Lower lobe of right lung (tissue), 2 donors: Measurements from ENCODE around the gene FIBIN. TPM values are rescaled to one million over a fixed set of nuclear protein-coding genes. Genes with fewer than 3 reads are reported as not detected.
"Not testable (repeated sequence)": the region's sequence is repeated elsewhere in the genome, so short reads cannot be mapped to it uniquely, and the experiment has no call there.

Experiments
- ATAC-seq, 2 donors: fragments of 200-7000 bp; cut with Tn5 transposase; one replicate each; pipeline ENCODE4 v1.9.1; 2020 to 2022; ENCODE audit warnings: mild to moderate bottlenecking in 2 of 2, moderate library complexity in 2 of 2
- DNase-seq: peaks from one replicate; pipeline ENCODE4 v3.0.0-alpha.2; 2020
- H3K27ac ChIP-seq: fragments of 200-600 bp; one replicate; pipeline ENCODE4 v1.8.0; 2022
- H3K27me3 ChIP-seq: fragments of 200-600 bp; one replicate; pipeline ENCODE4 v1.8.0; 2022; ENCODE audit warnings: low read depth
- H3K36me3 ChIP-seq: fragments of 200-600 bp; one replicate; pipeline ENCODE4 v1.8.0; 2022; ENCODE audit warnings: mild to moderate bottlenecking
- H3K4me1 ChIP-seq: fragments of 200-600 bp; one replicate; pipeline ENCODE4 v1.8.0; 2022
- H3K4me3 ChIP-seq: fragments of 200-600 bp; one replicate; pipeline ENCODE4 v1.8.0; 2022; ENCODE audit warnings: mild to moderate bottlenecking
- H3K9me3 ChIP-seq: fragments of 200-600 bp; one replicate; pipeline ENCODE4 v1.8.0; 2022
- intact Hi-C: fragments of 100-400 bp; cut with DNase I; formaldehyde crosslinking; loops from one replicate; pipeline ENCODE4 v1.11.0; 2022
- total RNA-seq: library from RNA; stranded (reverse); fragmentation: NEBNext Ultra II Directional; extraction: Animal tissue kit (Norgen Biotek cat#: 25700); gene quantifications from one replicate; pipeline ENCODE4 v1.2.1, GENCODE V29; 2021
- TF ChIP-seq, protein P1 (sequence below): fragments of 200-600 bp; IDR thresholded peaks from one replicate; pipeline ENCODE4 v1.8.0; 2022; ENCODE audit warnings: antibody characterized with exemption, mild to moderate bottlenecking
- donor health status: DM: no; HTN: yes; CAD: no; lungs with severe emphysema.

Gene FIBIN
- total RNA-seq, 1 donor from 2014 or later, result 27.8 TPM

- no peak overlapping the region for H3K4me3 ChIP-seq
- intact Hi-C loops, result no loop called here
- TF ChIP-seq, protein P1, sequence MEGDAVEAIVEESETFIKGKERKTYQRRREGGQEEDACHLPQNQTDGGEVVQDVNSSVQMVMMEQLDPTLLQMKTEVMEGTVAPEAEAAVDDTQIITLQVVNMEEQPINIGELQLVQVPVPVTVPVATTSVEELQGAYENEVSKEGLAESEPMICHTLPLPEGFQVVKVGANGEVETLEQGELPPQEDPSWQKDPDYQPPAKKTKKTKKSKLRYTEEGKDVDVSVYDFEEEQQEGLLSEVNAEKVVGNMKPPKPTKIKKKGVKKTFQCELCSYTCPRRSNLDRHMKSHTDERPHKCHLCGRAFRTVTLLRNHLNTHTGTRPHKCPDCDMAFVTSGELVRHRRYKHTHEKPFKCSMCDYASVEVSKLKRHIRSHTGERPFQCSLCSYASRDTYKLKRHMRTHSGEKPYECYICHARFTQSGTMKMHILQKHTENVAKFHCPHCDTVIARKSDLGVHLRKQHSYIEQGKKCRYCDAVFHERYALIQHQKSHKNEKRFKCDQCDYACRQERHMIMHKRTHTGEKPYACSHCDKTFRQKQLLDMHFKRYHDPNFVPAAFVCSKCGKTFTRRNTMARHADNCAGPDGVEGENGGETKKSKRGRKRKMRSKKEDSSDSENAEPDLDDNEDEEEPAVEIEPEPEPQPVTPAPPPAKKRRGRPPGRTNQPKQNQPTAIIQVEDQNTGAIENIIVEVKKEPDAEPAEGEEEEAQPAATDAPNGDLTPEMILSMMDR, result no peak
Measured at GRCh38 chr11:26971961-26972360, 22.0 kb upstream of the FIBIN start.

DNA sequence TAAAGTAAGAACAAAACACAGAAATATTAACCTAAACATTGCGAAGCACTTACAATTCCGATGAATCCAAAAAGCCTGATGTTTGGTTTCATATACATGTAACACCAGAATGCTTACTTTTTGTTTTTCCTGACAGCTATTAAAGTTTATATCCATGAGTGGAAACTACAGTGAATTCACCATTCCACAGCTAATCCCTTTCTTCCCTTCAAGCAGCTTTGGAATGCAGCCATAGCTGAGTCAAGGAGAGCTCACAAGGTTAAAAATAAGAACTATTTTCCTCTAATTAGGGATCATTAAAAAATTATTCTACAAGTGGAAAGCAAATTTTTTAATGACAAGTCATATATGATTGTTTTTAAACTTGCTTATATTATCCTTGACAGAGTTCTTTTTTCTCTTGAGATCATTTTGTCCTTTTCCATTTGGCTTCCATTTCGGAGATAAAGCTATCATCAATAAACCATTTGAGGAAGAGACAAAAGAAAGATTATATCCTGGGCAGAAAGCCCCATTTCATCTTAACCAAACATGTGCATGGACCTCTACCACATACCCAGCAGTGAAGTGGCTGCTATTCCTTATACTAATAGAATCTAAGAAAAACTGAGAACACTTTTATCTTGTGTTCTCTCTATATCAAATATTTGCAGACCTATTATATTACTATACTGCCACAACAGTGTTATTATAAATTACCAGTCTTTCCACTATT, 19.7 kb upstream of the FIBIN start:
- DNase-seq (no peak), ATAC-seq (no peak)
- no peaks in the 10 kb centered on the region for H3K9me3 ChIP-seq
- no peaks in the 10 kb centered on the region for H3K36me3 ChIP-seq
- H3K4me1 ChIP-seq, result no peaks in the 10 kb centered on the region
- no peak overlapping the region for H3K27ac ChIP-seq
- intact Hi-C loops, result no loop called here
- H3K4me3 ChIP-seq, result no peak overlapping the region
- H3K27me3 ChIP-seq, result no peaks in the 10 kb centered on the region
- TF ChIP-seq, protein P1, result no peak

More at GRCh38 chr11:26971961-26972360, 22.0 kb upstream of the FIBIN start:
- ATAC-seq (no peak), DNase-seq (no peak)
- no peaks in the 10 kb centered on the region for H3K4me1 ChIP-seq
- H3K27ac ChIP-seq, result no peak overlapping the region
- no peaks in the 10 kb centered on the region for H3K36me3 ChIP-seq
- H3K27me3 ChIP-seq, result no peaks in the 10 kb centered on the region
- no peaks in the 10 kb centered on the region for H3K9me3 ChIP-seq

DNA sequence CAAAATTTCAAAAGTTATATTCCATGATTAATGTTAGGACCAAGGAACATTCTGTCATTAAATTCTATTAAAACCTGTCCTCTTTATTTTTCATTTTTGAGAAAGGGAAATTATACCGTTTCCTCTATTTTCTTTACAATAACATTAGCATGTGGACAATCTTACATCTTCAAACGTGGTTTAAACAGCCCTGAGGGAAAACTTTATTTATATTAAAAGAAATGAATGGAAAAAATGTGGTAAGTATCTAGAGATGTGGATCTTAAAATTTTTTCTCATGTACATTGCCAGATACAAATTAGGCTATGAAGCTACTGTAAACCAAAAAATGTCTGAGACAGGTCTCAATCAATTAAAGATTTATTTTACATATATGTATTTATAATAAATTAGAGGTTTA, 18.9 kb upstream of the FIBIN start:
- Histone ChIP-seq H3K27ac (no peak overlapping the region), H3K4me1 (no peaks in the 10 kb centered on the region), H3K27me3 (no peaks in the 10 kb centered on the region), H3K36me3 (no peaks in the 10 kb centered on the region), H3K9me3 (no peaks in the 10 kb centered on the region), H3K4me3 (no peak overlapping the region)
- intact Hi-C loops, result no loop called here
- TF ChIP-seq, protein P1, result no peak
- ATAC-seq (no peak), DNase-seq (no peak)

DNA sequence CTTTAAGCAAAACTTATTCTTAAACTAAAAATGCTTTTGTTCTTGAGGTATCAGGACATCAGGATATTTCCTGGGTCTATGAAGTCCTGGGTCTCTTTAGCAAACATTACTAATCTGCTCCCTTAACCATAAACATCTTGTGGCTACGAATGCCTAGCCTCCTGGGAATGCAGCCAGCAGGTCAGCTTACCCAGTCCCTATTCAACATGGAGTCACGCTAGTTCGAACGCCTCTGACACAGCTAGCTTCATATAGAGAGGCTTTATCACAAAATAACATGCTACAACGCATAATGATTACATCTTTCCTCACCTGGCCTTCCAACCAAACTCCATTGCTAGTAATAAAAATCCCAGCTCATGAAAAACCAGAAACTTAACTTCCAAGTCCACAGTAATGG, 17.5 kb upstream of the FIBIN start:
- TF ChIP-seq, protein P1, result no peak
- H3K9me3 ChIP-seq, result no peaks in the 10 kb centered on the region
- DNase-seq (no peak), ATAC-seq (no peak)
- no peak overlapping the region for H3K27ac ChIP-seq
- intact Hi-C loops, result no loop called here
- H3K27me3 ChIP-seq, result no peaks in the 10 kb centered on the region
- no peak overlapping the region for H3K4me3 ChIP-seq
- no peaks in the 10 kb centered on the region for H3K36me3 ChIP-seq
- no peaks in the 10 kb centered on the region for H3K4me1 ChIP-seq

DNA sequence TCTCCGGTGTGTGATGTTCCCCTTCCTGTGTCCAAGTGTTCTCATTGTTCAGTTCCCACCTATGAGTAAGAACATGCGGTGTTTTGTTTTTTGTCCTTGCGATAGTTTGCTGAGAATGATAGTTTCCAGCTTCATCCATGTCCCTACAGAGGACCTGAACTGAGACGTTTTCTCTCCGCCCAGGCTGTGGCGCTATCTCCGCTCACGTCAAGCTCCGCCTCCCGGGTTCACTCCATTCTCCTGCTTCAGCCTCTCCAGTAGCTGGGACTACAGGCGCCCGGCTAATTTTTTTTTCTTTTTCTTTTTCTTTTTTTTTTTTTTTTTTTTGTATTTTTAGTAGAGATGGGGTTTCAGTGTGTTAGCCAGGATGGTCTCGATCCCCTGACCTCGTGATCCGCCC, 16.7 kb upstream of the FIBIN start:
- H3K36me3 ChIP-seq, H3K9me3 ChIP-seq, intact Hi-C loops, H3K4me1 ChIP-seq, ATAC-seq, H3K4me3 ChIP-seq, H3K27me3 ChIP-seq, DNase-seq, H3K27ac ChIP-seq: not testable (repeated sequence)

DNA sequence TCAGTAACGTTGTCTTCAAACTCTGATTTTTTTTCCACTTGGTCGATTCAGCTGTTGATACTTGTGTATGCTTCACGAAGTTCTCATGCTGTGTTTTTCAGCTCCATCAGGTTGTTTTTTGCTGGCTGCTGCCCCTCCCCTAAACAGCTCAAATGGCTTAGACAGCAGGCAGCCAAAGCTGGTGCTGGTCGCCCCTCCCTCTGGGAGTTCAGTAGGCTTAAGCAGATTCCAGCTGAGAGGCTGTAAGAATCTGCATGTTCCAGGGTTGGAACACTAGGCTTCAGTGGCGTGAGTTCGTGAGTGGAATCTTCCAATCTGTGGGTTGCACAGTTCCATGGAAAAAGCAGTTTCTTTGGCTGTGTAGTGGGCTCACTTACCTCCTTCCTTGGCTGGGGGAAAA, 10.3 kb upstream of the FIBIN start:
- H3K9me3 ChIP-seq, result no peaks in the 10 kb centered on the region
- no peaks in the 10 kb centered on the region for H3K36me3 ChIP-seq
- DNase-seq (no peak), ATAC-seq (no peak)
- no peaks in the 10 kb centered on the region for H3K27me3 ChIP-seq
- no peak overlapping the region for H3K4me3 ChIP-seq
- intact Hi-C loops, result no loop called here
- H3K4me1 ChIP-seq, result peaks cover 8% of the 10 kb centered on the region
- no peak overlapping the region for H3K27ac ChIP-seq
- TF ChIP-seq, protein P1, result no peak
